DOHH2 (cell line): ENCODE measurements around the gene PRRG4.

ENCODE experiments used
- H3F3A ChIP-seq: fragments of 200-600 bp; sonication (generic), shearing (Covaris generic); 2 replicates; pipeline ENCODE4 v1.6.0; 2016; ENCODE audit warnings: antibody characterized with exemption, mild to moderate bottlenecking; ENCODE audit not compliant: control insufficient read depth, insufficient read depth
- H3K27ac ChIP-seq: fragments of 200-600 bp; sonication (generic); 2 replicates; pipeline ENCODE4 v1.5.1; 2014; ENCODE audit warnings: low read depth, mild to moderate bottlenecking, low read length, moderate library complexity
- H3K27me3 ChIP-seq: fragments of 200-600 bp; sonication (generic); 2 replicates; pipeline ENCODE4 v1.6.1; 2014; ENCODE audit warnings: mild to moderate bottlenecking, low read length, mixed read lengths; ENCODE audit not compliant: control insufficient read depth
- H3K36me3 ChIP-seq: fragments of 200-600 bp; sonication (generic); 2 replicates; pipeline ENCODE4 v1.6.1; 2014; ENCODE audit warnings: mild to moderate bottlenecking, low read length, moderate library complexity, mixed read lengths; ENCODE audit not compliant: control insufficient read depth
- H3K4me1 ChIP-seq: fragments of 200-600 bp; sonication (generic); 2 replicates; pipeline ENCODE4 v1.6.1; 2014; ENCODE audit warnings: mild to moderate bottlenecking, low read length, mixed read lengths; ENCODE audit not compliant: control insufficient read depth
- H3K4me2 ChIP-seq: fragments of 200-600 bp; sonication (generic); 2 replicates; pipeline ENCODE4 v1.6.0; 2014; ENCODE audit warnings: mild to moderate bottlenecking, low read length, moderate library complexity
- H3K4me3 ChIP-seq: fragments of 200-600 bp; sonication (generic); 2 replicates; pipeline ENCODE4 v1.5.1; 2014; ENCODE audit warnings: mild to moderate bottlenecking, low read length, mixed read lengths
- H3K79me2 ChIP-seq: fragments of 200-600 bp; sonication (generic); 2 replicates; pipeline ENCODE4 v1.6.1; 2014; ENCODE audit warnings: mild to moderate bottlenecking, low read length, mixed read lengths; ENCODE audit not compliant: control insufficient read depth
- H3K9me2 ChIP-seq: fragments of 200-600 bp; sonication (generic); replicated peaks from 2 replicates; pipeline ENCODE4 v1.6.1; 2014; ENCODE audit warnings: mild to moderate bottlenecking, low read length, mixed read lengths; ENCODE audit not compliant: control insufficient read depth
- H3K9me3 ChIP-seq: fragments of 200-600 bp; sonication (generic); 2 replicates; pipeline ENCODE4 v1.6.1; 2014; ENCODE audit warnings: antibody characterized with exemption, low read length, mixed read lengths; ENCODE audit not compliant: control insufficient read depth, insufficient read depth
- H4K20me1 ChIP-seq: fragments of 200-600 bp; sonication (generic); 2 replicates; pipeline ENCODE4 v1.6.0; 2014; ENCODE audit warnings: low read depth, mild to moderate bottlenecking, antibody characterized with exemption, low read length, moderate library complexity; ENCODE audit not compliant: control insufficient read depth, insufficient read depth
- CTCF ChIP-seq: fragments of 200-600 bp; sonication (generic); IDR thresholded peaks from one replicate; pipeline ENCODE4 v1.5.1; 2014; ENCODE audit warnings: antibody characterized with exemption, mild to moderate bottlenecking, low read depth, low read length; ENCODE audit not compliant: poor library complexity, severe bottlenecking
- EZH2phosphoT487 ChIP-seq: fragments of 200-600 bp; sonication (generic); IDR thresholded peaks from 2 replicates; pipeline ENCODE4 v1.6.1; 2017; ENCODE audit warnings: borderline replicate concordance, mild to moderate bottlenecking, antibody characterized with exemption, low read length, moderate library complexity, mixed read lengths

The PRRG4 gene

DNA sequence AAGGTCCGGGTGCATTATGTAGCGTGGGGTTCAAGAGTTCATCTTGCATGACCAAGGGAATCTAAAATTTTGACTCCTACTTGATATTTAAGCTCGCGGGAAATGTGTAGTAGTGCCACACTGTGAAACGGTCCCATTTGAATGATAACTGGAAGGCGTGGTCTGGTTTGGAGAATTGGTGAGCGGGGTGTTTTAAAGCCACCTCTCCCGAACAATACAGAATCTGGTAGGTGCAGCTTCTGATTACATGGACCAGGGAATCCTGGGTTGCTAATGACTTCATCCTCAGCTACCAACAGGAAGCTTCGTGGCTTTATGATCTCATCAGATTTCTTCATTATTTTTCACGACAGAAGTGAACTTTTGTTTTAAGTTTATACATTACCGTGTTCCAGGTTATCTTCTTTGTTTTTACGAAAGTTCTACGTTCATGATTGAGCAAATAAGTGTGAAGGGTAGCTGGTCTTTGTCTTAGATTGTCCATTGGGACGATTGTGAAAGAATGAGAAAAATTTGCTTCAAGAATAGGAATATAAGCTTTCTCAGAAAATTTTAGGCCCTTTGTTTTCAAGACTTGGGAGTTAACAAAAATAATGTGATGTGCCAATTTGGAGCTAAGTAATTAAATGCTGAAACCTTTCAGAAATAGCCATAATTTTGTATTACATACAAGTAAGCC is 64.6 kb downstream of the PRRG4 start:
- peak overlapping the region; percentile 81 for H3K4me2 ChIP-seq
- H3K79me2 ChIP-seq: peaks cover 63% of the 10 kb centered on the region
- peaks cover 46% of the 10 kb centered on the region for H3K36me3 ChIP-seq
- no peaks in the 10 kb centered on the region for H3K27me3 ChIP-seq
- peak overlapping the region; percentile 91 for H3K4me3 ChIP-seq
- peaks cover 11% of the 10 kb centered on the region; the same call in 1 of the 2 replicates for H4K20me1 ChIP-seq
- peaks cover 30% of the 10 kb centered on the region for H3K4me1 ChIP-seq
- peak overlapping the region; percentile 70 for H3K27ac ChIP-seq
- TF ChIP-seq EZH2phosphoT487: no peak
- H3K9me3 ChIP-seq: no peaks in the 10 kb centered on the region
- 0 out of 2 replicates have a peak, but pooled peaks cover 2% of the 10 kb centered on the region for H3F3A ChIP-seq
- no peaks in the 10 kb centered on the region for H3K9me2 ChIP-seq

GRCh38 chr11:32894921-32895320 is 65.2 kb downstream of the PRRG4 start:
- H3K4me3 ChIP-seq: peak overlapping the region; percentile 91
- peaks cover 70% of the 10 kb centered on the region for H3K79me2 ChIP-seq
- peaks cover 30% of the 10 kb centered on the region for H3K4me1 ChIP-seq
- H3K27me3 ChIP-seq: no peaks in the 10 kb centered on the region
- 0 out of 2 replicates have a peak, but pooled peaks cover 2% of the 10 kb centered on the region for H3F3A ChIP-seq
- H3K4me2 ChIP-seq: peak overlapping the region; percentile 81
- no peaks in the 10 kb centered on the region for H3K9me2 ChIP-seq
- H3K36me3 ChIP-seq: peaks cover 52% of the 10 kb centered on the region
- H3K27ac ChIP-seq: no peak overlapping the region
- no peaks in the 10 kb centered on the region for H3K9me3 ChIP-seq
- TF ChIP-seq EZH2phosphoT487 (no peak), CTCF (no peak)
- peaks cover 11% of the 10 kb centered on the region; the same call in 1 of the 2 replicates for H4K20me1 ChIP-seq

GRCh38 chr11:32895471-32895870 is 65.7 kb downstream of the PRRG4 start:
- H4K20me1 ChIP-seq: peaks cover 11% of the 10 kb centered on the region; the same call in 1 of the 2 replicates
- peaks cover 54% of the 10 kb centered on the region for H3K36me3 ChIP-seq
- H3K79me2 ChIP-seq: peaks cover 75% of the 10 kb centered on the region
- peak overlapping the region; percentile 91 for H3K4me3 ChIP-seq
- TF ChIP-seq CTCF (no peak), EZH2phosphoT487 (no peak)
- H3F3A ChIP-seq: 0 out of 2 replicates have a peak, but pooled peaks cover 2% of the 10 kb centered on the region
- peaks cover 30% of the 10 kb centered on the region for H3K4me1 ChIP-seq
- no peaks in the 10 kb centered on the region for H3K9me2 ChIP-seq
- H3K9me3 ChIP-seq: no peaks in the 10 kb centered on the region
- H3K27ac ChIP-seq: no peak overlapping the region
- H3K4me2 ChIP-seq: peak overlapping the region; percentile 81
- H3K27me3 ChIP-seq: no peaks in the 10 kb centered on the region

DNA sequence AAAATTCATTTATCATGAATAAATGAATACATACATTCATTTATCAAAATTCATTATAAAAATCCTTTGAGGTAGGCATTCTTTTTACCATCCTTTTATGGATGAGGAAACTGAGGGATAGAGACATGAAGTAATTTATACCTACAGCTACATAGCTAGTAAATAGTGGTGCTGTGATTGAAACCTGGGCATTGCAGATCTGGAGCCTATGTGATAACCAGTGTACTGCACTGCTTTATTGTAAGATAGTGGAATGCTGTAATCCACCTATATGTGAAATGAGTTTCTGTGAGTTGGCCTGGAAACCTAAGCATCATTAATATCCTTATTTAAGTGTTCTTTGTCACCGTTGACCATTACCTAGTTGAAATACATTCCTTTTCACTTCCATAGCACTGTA is 67.4 kb downstream of the PRRG4 start:
- H3K79me2 ChIP-seq: peaks cover 89% of the 10 kb centered on the region
- no peaks in the 10 kb centered on the region for H3K9me2 ChIP-seq
- no peaks in the 10 kb centered on the region for H3K27me3 ChIP-seq
- no peak for TF ChIP-seq EZH2phosphoT487
- no peak for TF ChIP-seq CTCF
- H3F3A ChIP-seq: no peaks in the 10 kb centered on the region
- peaks cover 64% of the 10 kb centered on the region for H3K36me3 ChIP-seq
- no peak overlapping the region for H3K4me2 ChIP-seq
- H3K4me1 ChIP-seq: peaks cover 17% of the 10 kb centered on the region
- no peaks in the 10 kb centered on the region for H3K9me3 ChIP-seq
- H4K20me1 ChIP-seq: peaks cover 19% of the 10 kb centered on the region; the same call in 1 of the 2 replicates
- no peak overlapping the region for H3K4me3 ChIP-seq
- H3K27ac ChIP-seq: no peak overlapping the region
